Measurements from ENCODE around the gene HPS5. TPM values are rescaled to one million over a fixed set of nuclear protein-coding genes. Genes with fewer than 3 reads are reported as not detected.
"Not testable (repeated sequence)": the region's sequence is repeated elsewhere in the genome, so short reads cannot be mapped to it uniquely, and the experiment has no call there.

Gene HPS5
- total and polyA plus RNA-seq, 2 donors (not counting 3 experiments of a cell fraction or from before 2014, with no cell fraction given): 4.7 to 14.1 TPM

- H3K9me3 ChIP-seq (replicated peaks; ENCODE audit: control insufficient read depth, insufficient read depth, low read length); H3K36me3 ChIP-seq (ENCODE audit: control insufficient read depth in 2 of 2, extremely low read depth in 1 of 2, insufficient read depth in 2 of 2, low read length in 2 of 2); H3K4me1 ChIP-seq (ENCODE audit: control insufficient read depth, extremely low read depth, insufficient read depth, low read length); POLR2A ChIA-PET; H3K27me3 ChIP-seq (ENCODE audit: control insufficient read depth in 2 of 2, insufficient read depth in 2 of 2, low read length in 2 of 2); CTCF ChIA-PET; H3K27ac ChIP-seq (ENCODE audit: insufficient read depth, low read depth, low read length); H4K20me1 ChIP-seq (replicated peaks; ENCODE audit: control insufficient read depth, extremely low read depth, insufficient read depth, low read length); H2AFZ ChIP-seq (ENCODE audit: low read depth, low read length); H3K79me2 ChIP-seq (ENCODE audit: control insufficient read depth, insufficient read depth, low read length); H3K4me3 ChIP-seq (replicated peaks in 1 of 3; ENCODE audit: insufficient read depth in 1 of 3, low read depth in 1 of 3, low read length in 3 of 3); dilution Hi-C loops (cut with MboI; ENCODE audit: extremely low pct_ligation_motif_present, low sequenced_read_pairs); DNase-seq (ENCODE audit: low read depth, low spot score); H3K9me1 ChIP-seq (replicated peaks; ENCODE audit: control insufficient read depth, extremely low read depth, insufficient read depth, low read length); H3K4me2 ChIP-seq (ENCODE audit: insufficient read depth, low read length); H3K9ac ChIP-seq (replicated peaks; ENCODE audit: extremely low read depth, insufficient read depth, low read length); BruUV-seq (replicated peaks): not testable (repeated sequence)
- intact Hi-C loops (cut with micrococcal nuclease): loop anchor here (10.0 kb wide), 1 partner anchor 278 kb away; the partner anchor contains the start of gene TSG101
- peak; percentile 59 for FAIRE-seq
Measured at GRCh38 chr11:18246379-18247190, 75.4 kb downstream of the HPS5 start.

GRCh38 chr11:18245396-18245795 lies 76.5 kb downstream of the HPS5 start:
- CTCF ChIA-PET: no interaction called here
- dilution Hi-C loops (cut with MboI; ENCODE audit: extremely low pct_ligation_motif_present, low sequenced_read_pairs): no loop called here
- intact Hi-C loops (cut with micrococcal nuclease): loop anchor here (10.0 kb wide), 1 partner anchor 279 kb away; the partner anchor contains the start of gene TSG101

More at GRCh38 chr11:18245396-18245795, 76.5 kb downstream of the HPS5 start:
- BruUV-seq (replicated peaks): no TSS peak
- H3K27me3 ChIP-seq (ENCODE audit: control insufficient read depth in 2 of 2, insufficient read depth in 2 of 2, low read length in 2 of 2): peaks cover 2 to 5% of the 10 kb centered on the region in 2 experiments
- H3K4me2 ChIP-seq (ENCODE audit: insufficient read depth, low read length): no peak overlapping the region
- H2AFZ ChIP-seq (ENCODE audit: low read depth, low read length): no peak overlapping the region
- H3K36me3 ChIP-seq (ENCODE audit: control insufficient read depth in 2 of 2, extremely low read depth in 1 of 2, insufficient read depth in 2 of 2, low read length in 2 of 2): no peaks in the 10 kb centered on the region
- no peaks in the 10 kb centered on the region for H3K4me1 ChIP-seq (ENCODE audit: control insufficient read depth, extremely low read depth, insufficient read depth, low read length)
- POLR2A ChIA-PET: no interaction called here
- H3K9me1 ChIP-seq (replicated peaks; ENCODE audit: control insufficient read depth, extremely low read depth, insufficient read depth, low read length): no peaks in the 10 kb centered on the region
- no peaks in the 10 kb centered on the region for H3K9me3 ChIP-seq (replicated peaks; ENCODE audit: control insufficient read depth, insufficient read depth, low read length)
- H4K20me1 ChIP-seq (replicated peaks; ENCODE audit: control insufficient read depth, extremely low read depth, insufficient read depth, low read length): no peaks in the 10 kb centered on the region
- H3K79me2 ChIP-seq (ENCODE audit: control insufficient read depth, insufficient read depth, low read length): no peaks in the 10 kb centered on the region
- H3K9ac ChIP-seq (replicated peaks; ENCODE audit: extremely low read depth, insufficient read depth, low read length): no peak overlapping the region
- H3K27ac ChIP-seq (ENCODE audit: insufficient read depth, low read depth, low read length): no peak overlapping the region
- FAIRE-seq: no peak
- DNase-seq (ENCODE audit: low read depth, low spot score): no peak
- H3K4me3 ChIP-seq (replicated peaks in 1 of 3; ENCODE audit: insufficient read depth in 1 of 3, low read depth in 1 of 3, low read length in 3 of 3): no peak overlapping the region
- TF ChIP-seq EZH2 (IDR thresholded peaks at IDR 0.05; ENCODE audit: borderline replicate concordance, low read depth, low read length, severe bottlenecking): no peak

All from endothelial cell of umbilical vein (primary cell).